ENCODE results near the gene NMNAT3.

NMNAT3 gene

DNA sequence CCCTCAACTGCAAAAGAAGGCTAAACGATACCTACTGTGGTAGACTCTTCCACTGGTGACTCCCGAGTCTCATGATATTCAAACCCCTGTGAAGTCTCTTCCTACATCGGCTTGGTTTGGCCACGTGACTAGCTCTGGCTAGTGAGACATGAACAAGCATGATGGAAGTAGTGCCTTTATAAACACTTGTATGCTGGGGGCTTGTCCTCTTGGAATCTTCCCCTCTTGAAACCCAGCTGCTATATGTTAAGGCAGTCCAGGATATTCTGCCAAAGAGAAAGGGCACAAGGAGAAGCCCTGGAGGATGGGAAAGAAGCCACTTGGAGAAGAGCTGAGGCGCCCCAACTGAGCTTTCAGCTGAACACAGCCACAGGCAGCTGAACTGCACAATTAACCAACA lies 154.6 kb downstream of the NMNAT3 start:
- DNase-seq (ENCODE audit: low read depth in 1 of 2, low spot score in 1 of 2) = no peak

GRCh38 chr3:139522421-139522820 lies 155.4 kb downstream of the NMNAT3 start:
- no peak for DNase-seq (ENCODE audit: low read depth in 1 of 2, low spot score in 1 of 2)

DNA sequence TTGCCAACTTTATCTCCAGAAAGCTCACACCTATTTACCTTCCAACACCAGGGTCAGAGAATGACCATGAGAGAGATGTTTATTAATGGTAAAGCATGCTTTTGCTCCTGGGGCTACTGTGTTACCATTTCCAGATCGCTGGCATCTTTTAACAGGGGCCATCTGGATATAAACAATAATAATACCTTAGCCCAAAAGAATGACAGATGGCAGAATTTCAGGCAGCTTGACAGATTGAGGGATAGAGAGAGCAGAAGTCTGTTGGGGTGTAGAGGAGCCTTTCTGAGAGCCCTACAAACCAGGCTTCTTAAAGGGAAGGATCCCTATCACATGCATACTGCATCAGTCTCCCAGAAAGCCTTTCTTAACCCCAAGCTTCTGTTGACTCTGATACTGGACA lies 156.0 kb downstream of the NMNAT3 start:
- no peak for DNase-seq (ENCODE audit: low read depth in 1 of 2, low spot score in 1 of 2)

DNA sequence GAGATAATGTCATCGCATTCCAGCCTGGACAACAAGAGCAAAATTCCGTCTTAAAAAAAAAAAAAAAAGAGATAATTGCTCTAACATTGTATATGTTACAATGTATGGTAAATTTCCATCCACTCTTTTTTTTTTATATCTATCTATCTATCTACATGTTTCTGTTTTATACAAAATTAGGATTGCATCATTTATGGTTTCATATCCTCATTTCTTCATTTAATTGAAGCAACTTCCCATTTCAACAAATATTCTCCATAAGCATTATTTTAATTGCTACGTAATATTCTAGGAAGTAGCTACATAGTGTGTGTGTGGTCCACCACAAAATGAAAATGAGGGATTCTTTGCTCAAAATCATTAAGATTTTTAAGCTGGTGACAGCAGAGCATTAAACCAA lies 156.6 kb downstream of the NMNAT3 start:
- no peak for DNase-seq (ENCODE audit: low read depth in 1 of 2, low spot score in 1 of 2)

GRCh38 chr3:139519998-139520737 lies 157.6 kb downstream of the NMNAT3 start:
- no peak for DNase-seq (ENCODE audit: low read depth in 1 of 2, low spot score in 1 of 2)

DNA sequence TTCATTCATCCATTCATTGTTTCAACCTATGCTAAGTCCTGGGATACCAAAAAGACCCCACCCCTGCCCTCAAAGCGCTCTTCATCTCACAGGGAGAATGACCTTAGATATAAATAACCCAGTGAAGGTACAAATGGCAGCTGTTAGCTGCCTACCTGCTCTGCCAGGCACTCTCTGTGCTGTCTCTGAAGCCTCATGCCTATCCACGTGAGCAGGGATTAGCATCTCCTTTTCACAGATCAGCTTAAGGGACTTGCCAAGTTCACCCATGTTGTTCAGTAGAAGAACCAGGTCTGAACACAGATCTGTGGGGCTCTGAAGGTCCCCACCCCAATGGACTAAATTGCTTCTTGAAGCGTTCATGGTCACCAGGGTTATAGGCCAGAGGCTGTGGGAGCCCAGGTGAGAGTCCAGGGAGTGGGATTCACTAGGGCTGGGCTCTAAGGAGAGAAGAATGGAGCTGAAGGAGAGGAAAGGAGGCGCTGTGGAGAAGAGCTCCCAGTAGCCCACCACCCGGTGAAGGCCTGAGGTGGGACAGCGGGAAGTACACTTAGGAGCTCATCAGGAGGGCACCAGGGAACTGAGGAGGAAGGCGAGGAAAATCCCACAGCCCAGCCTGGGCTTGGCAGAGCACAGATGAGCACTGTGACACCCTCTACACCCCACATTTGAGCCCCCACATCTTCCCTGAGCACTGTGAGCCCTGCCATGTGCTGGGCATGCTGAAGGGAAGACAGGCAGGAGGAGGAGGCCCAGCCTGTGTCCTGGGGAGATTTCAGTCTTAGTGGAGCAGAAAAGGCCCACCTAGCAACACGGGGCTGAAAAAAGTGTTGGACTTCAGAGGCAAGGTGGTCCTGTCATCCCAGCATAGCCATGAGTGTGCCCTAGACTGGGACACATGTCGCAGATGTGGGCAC lies 158.6 kb downstream of the NMNAT3 start:
- DNase-seq (ENCODE audit: low read depth in 1 of 2, low spot score in 1 of 2) = no peak

- no peak for DNase-seq (ENCODE audit: low read depth in 1 of 2, low spot score in 1 of 2)
Observed at GRCh38 chr3:139518306-139518705, 159.5 kb downstream of the NMNAT3 start.

GRCh38 chr3:139517321-139518065 lies 160.3 kb downstream of the NMNAT3 start:
- DNase-seq (ENCODE audit: low read depth in 1 of 2, low spot score in 1 of 2) = no peak

- no peak for DNase-seq (ENCODE audit: low read depth in 1 of 2, low spot score in 1 of 2)
Observed at GRCh38 chr3:139514741-139515140, 163.0 kb downstream of the NMNAT3 start.

Data from activated CD4-positive, alpha-beta T cell treated with anti-CD3 and anti-CD28 coated beads, Interleukin-2, amount 50 U/mL, for 24 hours (primary cell).